Measurements from ENCODE around the gene CNOT6. TPM values are rescaled to one million over a fixed set of nuclear protein-coding genes. Genes with fewer than 3 reads are reported as not detected.
"Not testable (repeated sequence)": the region's sequence is repeated elsewhere in the genome, so short reads cannot be mapped to it uniquely, and the experiment has no call there.

CNOT6 gene
- total and polyA plus RNA-seq, 10 of the 15 experiments (the other 5 are each of a cell fraction or from before 2014, with no cell fraction given): 3.8 to 22.1 (median 12.1) TPM

DNA sequence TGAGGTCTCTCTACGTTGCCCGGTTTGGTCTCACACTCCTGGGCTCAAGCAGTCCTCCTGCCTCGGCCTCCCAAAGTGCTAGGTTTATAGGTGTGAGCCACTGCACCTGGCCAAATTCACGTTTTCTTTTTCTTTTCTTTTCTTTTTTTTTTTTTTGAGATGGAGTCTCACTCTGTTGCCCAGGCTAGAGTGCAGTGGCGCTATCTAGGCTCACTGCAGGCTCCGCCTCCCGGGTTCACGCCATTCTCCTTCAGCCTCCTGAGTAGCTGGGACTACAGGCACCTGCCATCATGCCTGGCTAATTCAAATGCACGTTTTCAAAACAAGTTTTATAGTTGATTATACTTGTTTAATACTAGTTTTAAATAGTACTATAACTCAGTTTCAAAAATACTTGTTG, 6.1 kb downstream of the CNOT6 start:
- RAD21 ChIA-PET (ENCODE audit: unreplicated experiment); FAIRE-seq; H2AFZ ChIP-seq (ENCODE audit: control insufficient read depth, low read depth, low read length); H3K9me3 ChIP-seq (replicated peaks; ENCODE audit: control insufficient read depth, insufficient read depth, low read length); H3K27ac ChIP-seq (ENCODE audit: control insufficient read depth, insufficient read depth); H3K4me1 ChIP-seq (ENCODE audit: control insufficient read depth, insufficient read depth, low read length); DNase-seq (ENCODE audit: low read depth, low spot score); BruUV-seq (replicated peaks); H3K9ac ChIP-seq (ENCODE audit: control insufficient read depth, insufficient read depth, low read length); POLR2A ChIA-PET; H3K4me3 ChIP-seq; in situ Hi-C loops (cut with MboI); H3K4me2 ChIP-seq (ENCODE audit: control insufficient read depth, insufficient read depth); SMC1A ChIA-PET (ENCODE audit: uncharacterized antibody, unreplicated experiment); intact Hi-C loops (cut with micrococcal nuclease; ENCODE audit: unreplicated experiment); H3K27me3 ChIP-seq (replicated peaks in 1 of 2; ENCODE audit: control insufficient read depth in 2 of 2, insufficient read depth in 2 of 2, low read length in 1 of 2); ATAC-seq; H4K20me1 ChIP-seq (ENCODE audit: control insufficient read depth, insufficient read depth): not testable (repeated sequence)
- Histone ChIP-seq H3K79me2 (ENCODE audit: control insufficient read depth, insufficient read depth, low read length) (peaks cover 66% of the 10 kb centered on the region), H3K36me3 (ENCODE audit: control insufficient read depth in 2 of 2, insufficient read depth in 2 of 2, low read length in 1 of 2) (peaks cover 0 to 16% of the 10 kb centered on the region in 2 experiments; a peak in 1 of 4 replicates)
- WGBS (ENCODE audit: insufficient coverage, insufficient replicate concordance, low lambda C conversion rate, missing lambda C conversion rate): over 99% methylated on average over 9 of the region's 9 CpGs
- CTCF ChIA-PET: interaction anchor here (1.4 kb wide), 1 partner anchor 105 kb away, joined by 4 read pairs; no protein-coding TSS in a partner anchor

DNA sequence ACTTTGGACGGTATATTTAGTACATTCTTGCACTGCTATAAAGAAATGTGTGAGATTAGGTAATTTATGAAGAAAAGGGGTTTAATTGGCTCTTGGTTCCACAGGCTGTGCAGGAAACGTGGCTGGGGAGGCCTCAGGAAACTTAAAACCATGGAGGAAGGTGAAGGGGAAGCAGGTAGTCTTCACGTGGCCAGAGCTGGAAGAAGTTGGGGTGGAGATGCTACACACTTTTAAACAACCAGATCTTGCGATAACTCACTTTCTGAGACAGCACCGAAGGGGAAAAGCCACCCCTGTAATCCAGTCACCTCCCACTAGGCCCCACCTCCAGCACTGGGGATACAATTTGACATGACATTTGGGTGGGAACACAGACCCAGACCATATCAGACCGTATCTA, 13.5 kb downstream of the CNOT6 start:
- H3K4me3 ChIP-seq: no peak overlapping the region
- H3K9me3 ChIP-seq (replicated peaks; ENCODE audit: control insufficient read depth, insufficient read depth, low read length): no peaks in the 10 kb centered on the region; the same call in 2 of the 3 replicates
- ChIA-PET RAD21 (ENCODE audit: unreplicated experiment) (no interaction called here), SMC1A (ENCODE audit: uncharacterized antibody, unreplicated experiment) (no interaction called here), POLR2A (no interaction called here), CTCF (no interaction called here)
- no peak overlapping the region for H3K27ac ChIP-seq (ENCODE audit: control insufficient read depth, insufficient read depth)
- no peak for ATAC-seq
- no peak for DNase-seq (ENCODE audit: low read depth, low spot score)
- intact Hi-C loops (cut with micrococcal nuclease; ENCODE audit: unreplicated experiment) (no loop called here), in situ Hi-C loops (cut with MboI) (no loop called here)
- WGBS (ENCODE audit: insufficient coverage, insufficient replicate concordance, low lambda C conversion rate, missing lambda C conversion rate): 72% methylated on average over 6 of the region's 6 CpGs
- no peak overlapping the region for H2AFZ ChIP-seq (ENCODE audit: control insufficient read depth, low read depth, low read length)
- no peak overlapping the region for H3K4me2 ChIP-seq (ENCODE audit: control insufficient read depth, insufficient read depth)
- H3K9ac ChIP-seq (ENCODE audit: control insufficient read depth, insufficient read depth, low read length): no peak overlapping the region
- H3K36me3 ChIP-seq (ENCODE audit: control insufficient read depth in 2 of 2, insufficient read depth in 2 of 2, low read length in 1 of 2): no peaks in the 10 kb centered on the region; a peak in 2 of 4 replicates
- peaks cover 39% of the 10 kb centered on the region for H3K79me2 ChIP-seq (ENCODE audit: control insufficient read depth, insufficient read depth, low read length)
- no peaks in the 10 kb centered on the region for H4K20me1 ChIP-seq (ENCODE audit: control insufficient read depth, insufficient read depth)
- no TSS peak for BruUV-seq (replicated peaks)
- FAIRE-seq: no peak
- H3K4me1 ChIP-seq (ENCODE audit: control insufficient read depth, insufficient read depth, low read length): no peaks in the 10 kb centered on the region
- H3K27me3 ChIP-seq (replicated peaks in 1 of 2; ENCODE audit: control insufficient read depth in 2 of 2, insufficient read depth in 2 of 2, low read length in 1 of 2): no peaks in the 10 kb centered on the region
- TF ChIP-seq, protein P1, sequence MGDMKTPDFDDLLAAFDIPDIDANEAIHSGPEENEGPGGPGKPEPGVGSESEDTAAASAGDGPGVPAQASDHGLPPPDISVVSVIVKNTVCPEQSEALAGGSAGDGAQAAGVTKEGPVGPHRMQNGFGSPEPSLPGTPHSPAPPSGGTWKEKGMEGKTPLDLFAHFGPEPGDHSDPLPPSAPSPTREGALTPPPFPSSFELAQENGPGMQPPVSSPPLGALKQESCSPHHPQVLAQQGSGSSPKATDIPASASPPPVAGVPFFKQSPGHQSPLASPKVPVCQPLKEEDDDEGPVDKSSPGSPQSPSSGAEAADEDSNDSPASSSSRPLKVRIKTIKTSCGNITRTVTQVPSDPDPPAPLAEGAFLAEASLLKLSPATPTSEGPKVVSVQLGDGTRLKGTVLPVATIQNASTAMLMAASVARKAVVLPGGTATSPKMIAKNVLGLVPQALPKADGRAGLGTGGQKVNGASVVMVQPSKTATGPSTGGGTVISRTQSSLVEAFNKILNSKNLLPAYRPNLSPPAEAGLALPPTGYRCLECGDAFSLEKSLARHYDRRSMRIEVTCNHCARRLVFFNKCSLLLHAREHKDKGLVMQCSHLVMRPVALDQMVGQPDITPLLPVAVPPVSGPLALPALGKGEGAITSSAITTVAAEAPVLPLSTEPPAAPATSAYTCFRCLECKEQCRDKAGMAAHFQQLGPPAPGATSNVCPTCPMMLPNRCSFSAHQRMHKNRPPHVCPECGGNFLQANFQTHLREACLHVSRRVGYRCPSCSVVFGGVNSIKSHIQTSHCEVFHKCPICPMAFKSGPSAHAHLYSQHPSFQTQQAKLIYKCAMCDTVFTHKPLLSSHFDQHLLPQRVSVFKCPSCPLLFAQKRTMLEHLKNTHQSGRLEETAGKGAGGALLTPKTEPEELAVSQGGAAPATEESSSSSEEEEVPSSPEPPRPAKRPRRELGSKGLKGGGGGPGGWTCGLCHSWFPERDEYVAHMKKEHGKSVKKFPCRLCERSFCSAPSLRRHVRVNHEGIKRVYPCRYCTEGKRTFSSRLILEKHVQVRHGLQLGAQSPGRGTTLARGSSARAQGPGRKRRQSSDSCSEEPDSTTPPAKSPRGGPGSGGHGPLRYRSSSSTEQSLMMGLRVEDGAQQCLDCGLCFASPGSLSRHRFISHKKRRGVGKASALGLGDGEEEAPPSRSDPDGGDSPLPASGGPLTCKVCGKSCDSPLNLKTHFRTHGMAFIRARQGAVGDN (IDR thresholded peaks at IDR 0.05): no peak
- TF ChIP-seq, protein P2, sequence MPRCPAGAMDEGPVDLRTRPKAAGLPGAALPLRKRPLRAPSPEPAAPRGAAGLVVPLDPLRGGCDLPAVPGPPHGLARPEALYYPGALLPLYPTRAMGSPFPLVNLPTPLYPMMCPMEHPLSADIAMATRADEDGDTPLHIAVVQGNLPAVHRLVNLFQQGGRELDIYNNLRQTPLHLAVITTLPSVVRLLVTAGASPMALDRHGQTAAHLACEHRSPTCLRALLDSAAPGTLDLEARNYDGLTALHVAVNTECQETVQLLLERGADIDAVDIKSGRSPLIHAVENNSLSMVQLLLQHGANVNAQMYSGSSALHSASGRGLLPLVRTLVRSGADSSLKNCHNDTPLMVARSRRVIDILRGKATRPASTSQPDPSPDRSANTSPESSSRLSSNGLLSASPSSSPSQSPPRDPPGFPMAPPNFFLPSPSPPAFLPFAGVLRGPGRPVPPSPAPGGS (IDR thresholded peaks at IDR 0.05; ENCODE audit: borderline replicate concordance, insufficient read depth, low read depth, low read length, poor library complexity, severe bottlenecking): no peak
- TF ChIP-seq ZBED1 (IDR thresholded peaks at IDR 0.05; ENCODE audit: borderline replicate concordance) (no peak), HCFC1 (IDR thresholded peaks at IDR 0.05; ENCODE audit: low read length) (no peak), GABPA (IDR thresholded peaks at IDR 0.05; ENCODE audit: low read depth) (no peak), KLF5 (IDR thresholded peaks at IDR 0.05; ENCODE audit: partially characterized antibody) (no peak)
- TF ChIP-seq, protein P3, sequence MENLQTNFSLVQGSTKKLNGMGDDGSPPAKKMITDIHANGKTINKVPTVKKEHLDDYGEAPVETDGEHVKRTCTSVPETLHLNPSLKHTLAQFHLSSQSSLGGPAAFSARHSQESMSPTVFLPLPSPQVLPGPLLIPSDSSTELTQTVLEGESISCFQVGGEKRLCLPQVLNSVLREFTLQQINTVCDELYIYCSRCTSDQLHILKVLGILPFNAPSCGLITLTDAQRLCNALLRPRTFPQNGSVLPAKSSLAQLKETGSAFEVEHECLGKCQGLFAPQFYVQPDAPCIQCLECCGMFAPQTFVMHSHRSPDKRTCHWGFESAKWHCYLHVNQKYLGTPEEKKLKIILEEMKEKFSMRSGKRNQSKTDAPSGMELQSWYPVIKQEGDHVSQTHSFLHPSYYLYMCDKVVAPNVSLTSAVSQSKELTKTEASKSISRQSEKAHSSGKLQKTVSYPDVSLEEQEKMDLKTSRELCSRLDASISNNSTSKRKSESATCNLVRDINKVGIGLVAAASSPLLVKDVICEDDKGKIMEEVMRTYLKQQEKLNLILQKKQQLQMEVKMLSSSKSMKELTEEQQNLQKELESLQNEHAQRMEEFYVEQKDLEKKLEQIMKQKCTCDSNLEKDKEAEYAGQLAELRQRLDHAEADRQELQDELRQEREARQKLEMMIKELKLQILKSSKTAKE (IDR thresholded peaks at IDR 0.05; ENCODE audit: low read depth, poor library complexity, severe bottlenecking): no peak
- TF ChIP-seq, protein P4, sequence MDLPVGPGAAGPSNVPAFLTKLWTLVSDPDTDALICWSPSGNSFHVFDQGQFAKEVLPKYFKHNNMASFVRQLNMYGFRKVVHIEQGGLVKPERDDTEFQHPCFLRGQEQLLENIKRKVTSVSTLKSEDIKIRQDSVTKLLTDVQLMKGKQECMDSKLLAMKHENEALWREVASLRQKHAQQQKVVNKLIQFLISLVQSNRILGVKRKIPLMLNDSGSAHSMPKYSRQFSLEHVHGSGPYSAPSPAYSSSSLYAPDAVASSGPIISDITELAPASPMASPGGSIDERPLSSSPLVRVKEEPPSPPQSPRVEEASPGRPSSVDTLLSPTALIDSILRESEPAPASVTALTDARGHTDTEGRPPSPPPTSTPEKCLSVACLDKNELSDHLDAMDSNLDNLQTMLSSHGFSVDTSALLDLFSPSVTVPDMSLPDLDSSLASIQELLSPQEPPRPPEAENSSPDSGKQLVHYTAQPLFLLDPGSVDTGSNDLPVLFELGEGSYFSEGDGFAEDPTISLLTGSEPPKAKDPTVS (IDR thresholded peaks at IDR 0.05; ENCODE audit: low read depth, low read length): no peak

All from GM12878 (cell line).